Keratinocyte (primary cell): ENCODE results near the gene MXRA8. TPM values are rescaled to one million over a fixed set of nuclear protein-coding genes. Genes with fewer than 3 reads are reported as not detected.

Experiments
- DNase-seq: peaks from one replicate; pipeline ENCODE4 v3.0.0-alpha.2; 2011; ENCODE audit warnings: low read depth, missing footprints, low spot score
- FAIRE-seq: peaks from 2 replicates; lab custom pipeline; 2011; peaks lifted over from hg19 to GRCh38; lab: Jason Lieb, UNC
- H2AFZ ChIP-seq: 2 replicates; pipeline ENCODE4 v1.6.0; 2012; ENCODE audit warnings: low read length, control low read depth, inconsistent platforms; ENCODE audit not compliant: control insufficient read depth
- H3K27ac ChIP-seq: 2 replicates; pipeline ENCODE4 v1.5.1; 2011; ENCODE audit warnings: low read length; ENCODE audit not compliant: control insufficient read depth, insufficient read depth
- H3K27me3 ChIP-seq: 3 replicates; pipeline ENCODE4 v1.6.0; 2011; ENCODE audit warnings: low read length; ENCODE audit not compliant: control insufficient read depth, insufficient read depth; ENCODE audit errors: extremely low read depth
- H3K36me3 ChIP-seq, 2 experiments: 2 replicates in 1 of 2; 3 replicates in 1 of 2; pipeline ENCODE4 v1.5.1; 2011; ENCODE audit warnings: low read length in 2 of 2, mild to moderate bottlenecking in 1 of 2; ENCODE audit not compliant: control insufficient read depth in 2 of 2, insufficient read depth in 2 of 2; ENCODE audit errors: extremely low read depth in 1 of 2
- H3K4me1 ChIP-seq: 3 replicates; pipeline ENCODE4 v1.5.1; 2011; ENCODE audit warnings: low read length; ENCODE audit not compliant: control insufficient read depth, insufficient read depth; ENCODE audit errors: extremely low read depth
- H3K4me2 ChIP-seq: 3 replicates; pipeline ENCODE4 v1.6.0; 2011; ENCODE audit warnings: low read depth, low read length; ENCODE audit not compliant: control insufficient read depth, insufficient read depth; ENCODE audit errors: extremely low read depth
- H3K4me3 ChIP-seq, 3 experiments: fragments of 200-600 bp in 1 of 3; sonication (generic) in 1 of 3; 2 replicates in 2 of 3; 3 replicates in 1 of 3; pipeline ENCODE4 v1.5.1; 2011 to 2016; ENCODE audit warnings: low read length in 3 of 3, mild to moderate bottlenecking in 3 of 3, control low read depth in 2 of 3, inconsistent platforms in 1 of 3, low read depth in 1 of 3, mixed read lengths in 1 of 3, mixed run types in 1 of 3, moderate library complexity in 1 of 3; ENCODE audit not compliant: control insufficient read depth in 2 of 3, insufficient read depth in 2 of 3; ENCODE audit errors: extremely low read depth in 1 of 3
- H3K79me2 ChIP-seq: 2 replicates; pipeline ENCODE4 v1.6.0; 2012; ENCODE audit warnings: low read length; ENCODE audit not compliant: control insufficient read depth, insufficient read depth
- H3K9ac ChIP-seq: 3 replicates; pipeline ENCODE4 v1.6.0; 2011; ENCODE audit warnings: low read length; ENCODE audit not compliant: control insufficient read depth, insufficient read depth; ENCODE audit errors: extremely low read depth
- H3K9me1 ChIP-seq: 3 replicates; pipeline ENCODE4 v1.6.0; 2011; ENCODE audit warnings: low read length; ENCODE audit not compliant: control insufficient read depth, insufficient read depth; ENCODE audit errors: extremely low read depth
- H3K9me3 ChIP-seq: 2 replicates; pipeline ENCODE4 v1.5.1; 2012; ENCODE audit warnings: low read depth, low read length; ENCODE audit not compliant: control insufficient read depth
- H4K20me1 ChIP-seq: 3 replicates; pipeline ENCODE4 v1.6.0; 2011; ENCODE audit warnings: low read length; ENCODE audit not compliant: control insufficient read depth, insufficient read depth; ENCODE audit errors: extremely low read depth
- CTCF ChIP-seq, 3 experiments: IDR thresholded peaks in 1 of 3; conservative IDR thresholded peaks in 1 of 3; optimal IDR thresholded peaks in 1 of 3; 2 replicates in 2 of 3; 3 replicates in 1 of 3; pipeline versions ENCODE3 to v1.5.1; 2011; ENCODE audit warnings: low read length in 3 of 3, mild to moderate bottlenecking in 3 of 3, moderate library complexity in 2 of 3, control low read depth in 1 of 3, inconsistent platforms in 1 of 3; ENCODE audit not compliant: insufficient read depth in 2 of 3; ENCODE audit errors: extremely low read depth in 1 of 3
- EZH2 ChIP-seq: IDR thresholded peaks from one replicate; pipeline ENCODE4 v1.6.1; 2012; ENCODE audit warnings: inconsistent platforms, mild to moderate bottlenecking, low read length, moderate library complexity
- dilution Hi-C: fragments of 300-500 bp; cut with MboI; formaldehyde crosslinking; loops from one replicate; pipeline ENCODE4 v1.7.0; 2020; ENCODE audit warnings: low sequenced_read_pairs; ENCODE audit not compliant: extremely low pct_ligation_motif_present
- polyA plus RNA-seq, 5 experiments: library from polyadenylated mRNA; depleted of rRNA in 3 of 5; stranded (reverse) in 3 of 5; stranded (forward) in 1 of 5; unstranded in 1 of 5; fragments of >200 nt; gene quantifications; 1 replicate in 1 of 5; 2 replicates in 3 of 5; 3 replicates in 1 of 5; pipeline versions ENCODE4 v1.2.1 to v1.2.3, GENCODE V29; 2011 to 2012; ENCODE audit warnings: missing spikeins in 2 of 5, low read depth in 1 of 5, low replicate concordance in 1 of 5

MXRA8 gene
- polyA plus RNA-seq, 1 donor (not counting 4 experiments of a cell fraction or from before 2014, with no cell fraction given), result not detected

GRCh38 chr1:1354271-1355247, 3.8 kb downstream of the MXRA8 start:
- no peak overlapping the region for H3K27ac ChIP-seq
- no peaks in the 10 kb centered on the region for H3K9me1 ChIP-seq
- no peaks in the 10 kb centered on the region for H3K9me3 ChIP-seq
- FAIRE-seq (no peak), DNase-seq (no peak)
- H3K27me3 ChIP-seq, result peaks cover 8% of the 10 kb centered on the region
- no peaks in the 10 kb centered on the region for H4K20me1 ChIP-seq
- TF ChIP-seq CTCF (optimal IDR thresholded peaks at IDR 0.05 in 1 of 3, IDR thresholded peaks at IDR 0.05 in 1 of 3, conservative IDR thresholded peaks at IDR 0.05 in 1 of 3; ENCODE audit: extremely low read depth in 1 of 3, insufficient read depth in 2 of 3, low read length in 3 of 3) (no peak), EZH2 (no peak)
- H3K4me1 ChIP-seq, result peaks cover 9% of the 10 kb centered on the region
- H3K36me3 ChIP-seq, result no peaks in the 10 kb centered on the region
- no peak overlapping the region for H2AFZ ChIP-seq
- no peak overlapping the region for H3K4me2 ChIP-seq
- no peak overlapping the region for H3K9ac ChIP-seq
- dilution Hi-C loops, result no loop called here
- H3K4me3 ChIP-seq, result no peak overlapping the region
- no peaks in the 10 kb centered on the region for H3K79me2 ChIP-seq

GRCh38 chr1:1353389-1354151, 4.8 kb downstream of the MXRA8 start:
- Histone ChIP-seq H3K9ac (no peak overlapping the region), H3K4me3 (no peak overlapping the region), H3K36me3 (no peaks in the 10 kb centered on the region), H3K27ac (no peak overlapping the region), H4K20me1 (no peaks in the 10 kb centered on the region), H3K79me2 (peaks cover 3% of the 10 kb centered on the region), H3K9me3 (no peaks in the 10 kb centered on the region), H2AFZ (no peak overlapping the region), H3K4me2 (no peak overlapping the region), H3K9me1 (no peaks in the 10 kb centered on the region), H3K4me1 (peaks cover 6% of the 10 kb centered on the region), H3K27me3 (peaks cover 8% of the 10 kb centered on the region)
- FAIRE-seq (no peak), DNase-seq (no peak)
- dilution Hi-C loops, result no loop called here
- TF ChIP-seq EZH2, result no peak
- TF ChIP-seq CTCF (optimal IDR thresholded peaks at IDR 0.05 in 1 of 3, IDR thresholded peaks at IDR 0.05 in 1 of 3, conservative IDR thresholded peaks at IDR 0.05 in 1 of 3; ENCODE audit: extremely low read depth in 1 of 3, insufficient read depth in 2 of 3, low read length in 3 of 3), result no peak
